ENCODE data around the gene FAM107B. TPM values are rescaled to one million over a fixed set of nuclear protein-coding genes. Genes with fewer than 3 reads are reported as not detected.

Gene FAM107B
- total and polyA plus RNA-seq, 2 donors (not counting 3 experiments of a cell fraction or from before 2014, with no cell fraction given): 39.2 to 176 TPM

DNA sequence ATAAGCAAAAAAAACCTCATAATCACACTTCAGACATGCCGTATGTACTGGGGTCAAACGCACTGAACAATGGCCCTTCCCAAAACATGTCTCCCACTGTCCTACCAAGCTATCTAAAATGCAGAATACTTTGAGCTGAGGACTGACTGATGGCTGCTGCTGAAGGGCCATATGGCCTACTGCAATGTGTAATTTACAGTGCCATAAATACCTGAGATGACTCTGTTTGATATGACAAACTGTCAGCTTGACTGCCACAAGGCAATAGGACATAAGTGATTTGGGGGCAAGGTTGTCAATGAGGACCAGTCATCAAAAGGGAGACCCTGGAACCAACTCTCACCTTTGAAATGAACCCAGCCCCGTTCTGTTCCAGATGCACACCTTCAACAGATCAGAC is 256.5 kb downstream of the FAM107B start:
- ChIA-PET CTCF (interaction anchor here (1.3 kb wide), 1 partner anchor 11 kb away, joined by 3 read pairs; no protein-coding TSS in a partner anchor), POLR2A (no interaction called here)
- TF ChIP-seq EZH2 (IDR thresholded peaks at IDR 0.05; ENCODE audit: borderline replicate concordance, low read depth, low read length, severe bottlenecking) (no peak), POLR2A (IDR thresholded peaks at IDR 0.05; ENCODE audit: low read depth, low read length) (no peak), GATA2 (IDR thresholded peaks at IDR 0.05; ENCODE audit: insufficient read depth, insufficient read length, low read depth, low read length) (no peak), JUN (IDR thresholded peaks at IDR 0.05; ENCODE audit: borderline replicate concordance, insufficient read depth, insufficient read length, low read depth) (no peak)
- H3K9me3 ChIP-seq (replicated peaks; ENCODE audit: control insufficient read depth, insufficient read depth, low read length): no peaks in the 10 kb centered on the region
- peaks cover 7 to 19% of the 10 kb centered on the region in 2 experiments for H3K36me3 ChIP-seq (ENCODE audit: control insufficient read depth in 2 of 2, extremely low read depth in 1 of 2, insufficient read depth in 2 of 2, low read length in 2 of 2)
- intact Hi-C loops (cut with micrococcal nuclease) (no loop called here), dilution Hi-C loops (cut with MboI; ENCODE audit: extremely low pct_ligation_motif_present, low sequenced_read_pairs) (no loop called here)
- DNase-seq (ENCODE audit: low read depth, low spot score) (no peak), FAIRE-seq (no peak)
- H4K20me1 ChIP-seq (replicated peaks; ENCODE audit: control insufficient read depth, extremely low read depth, insufficient read depth, low read length): no peaks in the 10 kb centered on the region
- H3K4me2 ChIP-seq (ENCODE audit: insufficient read depth, low read length): no peak overlapping the region
- no peak overlapping the region for H3K4me3 ChIP-seq (replicated peaks in 1 of 3; ENCODE audit: insufficient read depth in 1 of 3, low read depth in 1 of 3, low read length in 3 of 3)
- no peaks in the 10 kb centered on the region for H3K9me1 ChIP-seq (replicated peaks; ENCODE audit: control insufficient read depth, extremely low read depth, insufficient read depth, low read length)
- no peak overlapping the region for H3K27ac ChIP-seq (ENCODE audit: insufficient read depth, low read depth, low read length)
- no peaks in the 10 kb centered on the region for H3K27me3 ChIP-seq (ENCODE audit: control insufficient read depth in 2 of 2, insufficient read depth in 2 of 2, low read length in 2 of 2)
- H3K79me2 ChIP-seq (ENCODE audit: control insufficient read depth, insufficient read depth, low read length): peaks cover 37% of the 10 kb centered on the region
- H2AFZ ChIP-seq (ENCODE audit: low read depth, low read length): no peak overlapping the region
- no peaks in the 10 kb centered on the region for H3K4me1 ChIP-seq (ENCODE audit: control insufficient read depth, extremely low read depth, insufficient read depth, low read length)
- H3K9ac ChIP-seq (replicated peaks; ENCODE audit: extremely low read depth, insufficient read depth, low read length): no peak overlapping the region
- no TSS peak for BruUV-seq (replicated peaks)

DNA sequence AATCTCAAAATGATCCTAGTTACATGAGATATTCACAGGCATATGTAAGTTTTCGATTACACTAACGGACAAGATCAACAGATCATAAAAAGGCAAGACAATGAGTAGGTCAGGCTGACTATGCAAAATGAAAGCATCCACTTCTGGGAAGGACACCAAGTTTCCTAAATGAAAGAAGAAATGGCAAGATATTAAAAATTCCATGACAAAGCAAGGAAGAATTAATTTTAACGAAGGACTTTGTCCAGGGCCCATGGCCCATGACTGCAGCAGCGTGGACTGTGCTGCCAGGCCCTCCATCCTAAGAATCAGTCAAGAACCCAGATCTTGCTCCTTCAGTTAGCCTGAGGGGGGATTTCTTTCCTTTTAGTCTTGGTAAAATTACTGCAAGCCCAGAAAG is 261.6 kb downstream of the FAM107B start:
- intact Hi-C loops (cut with micrococcal nuclease) (no loop called here), dilution Hi-C loops (cut with MboI; ENCODE audit: extremely low pct_ligation_motif_present, low sequenced_read_pairs) (no loop called here)
- DNase-seq (ENCODE audit: low read depth, low spot score) (no peak), FAIRE-seq (no peak)
- ChIA-PET CTCF (no interaction called here), POLR2A (no interaction called here)
- TF ChIP-seq, protein P1, sequence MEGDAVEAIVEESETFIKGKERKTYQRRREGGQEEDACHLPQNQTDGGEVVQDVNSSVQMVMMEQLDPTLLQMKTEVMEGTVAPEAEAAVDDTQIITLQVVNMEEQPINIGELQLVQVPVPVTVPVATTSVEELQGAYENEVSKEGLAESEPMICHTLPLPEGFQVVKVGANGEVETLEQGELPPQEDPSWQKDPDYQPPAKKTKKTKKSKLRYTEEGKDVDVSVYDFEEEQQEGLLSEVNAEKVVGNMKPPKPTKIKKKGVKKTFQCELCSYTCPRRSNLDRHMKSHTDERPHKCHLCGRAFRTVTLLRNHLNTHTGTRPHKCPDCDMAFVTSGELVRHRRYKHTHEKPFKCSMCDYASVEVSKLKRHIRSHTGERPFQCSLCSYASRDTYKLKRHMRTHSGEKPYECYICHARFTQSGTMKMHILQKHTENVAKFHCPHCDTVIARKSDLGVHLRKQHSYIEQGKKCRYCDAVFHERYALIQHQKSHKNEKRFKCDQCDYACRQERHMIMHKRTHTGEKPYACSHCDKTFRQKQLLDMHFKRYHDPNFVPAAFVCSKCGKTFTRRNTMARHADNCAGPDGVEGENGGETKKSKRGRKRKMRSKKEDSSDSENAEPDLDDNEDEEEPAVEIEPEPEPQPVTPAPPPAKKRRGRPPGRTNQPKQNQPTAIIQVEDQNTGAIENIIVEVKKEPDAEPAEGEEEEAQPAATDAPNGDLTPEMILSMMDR (IDR thresholded peaks at IDR 0.05; ENCODE audit: extremely low read depth in 1 of 2, insufficient read depth in 1 of 2, low read depth in 1 of 2, low read length in 2 of 2): no peak
- TF ChIP-seq JUN (IDR thresholded peaks at IDR 0.05; ENCODE audit: borderline replicate concordance, insufficient read depth, insufficient read length, low read depth) (no peak), EZH2 (IDR thresholded peaks at IDR 0.05; ENCODE audit: borderline replicate concordance, low read depth, low read length, severe bottlenecking) (no peak), FOS (IDR thresholded peaks at IDR 0.05; ENCODE audit: borderline replicate concordance, insufficient read depth, low read length) (no peak), MYC (IDR thresholded peaks at IDR 0.05; ENCODE audit: low read depth, low read length) (no peak), GATA2 (IDR thresholded peaks at IDR 0.05; ENCODE audit: insufficient read depth, insufficient read length, low read depth, low read length) (no peak), POLR2A (IDR thresholded peaks at IDR 0.05; ENCODE audit: low read depth, low read length) (no peak)
- Histone ChIP-seq H4K20me1 (replicated peaks; ENCODE audit: control insufficient read depth, extremely low read depth, insufficient read depth, low read length) (no peaks in the 10 kb centered on the region), H3K4me3 (replicated peaks in 1 of 3; ENCODE audit: insufficient read depth in 1 of 3, low read depth in 1 of 3, low read length in 3 of 3) (no peak overlapping the region), H3K79me2 (ENCODE audit: control insufficient read depth, insufficient read depth, low read length) (peaks cover 7% of the 10 kb centered on the region), H3K9me3 (replicated peaks; ENCODE audit: control insufficient read depth, insufficient read depth, low read length) (no peaks in the 10 kb centered on the region), H3K27ac (ENCODE audit: insufficient read depth, low read depth, low read length) (no peak overlapping the region), H3K9ac (replicated peaks; ENCODE audit: extremely low read depth, insufficient read depth, low read length) (no peak overlapping the region), H2AFZ (ENCODE audit: low read depth, low read length) (no peak overlapping the region), H3K27me3 (ENCODE audit: control insufficient read depth in 2 of 2, insufficient read depth in 2 of 2, low read length in 2 of 2) (no peaks in the 10 kb centered on the region), H3K4me1 (ENCODE audit: control insufficient read depth, extremely low read depth, insufficient read depth, low read length) (peaks cover 5% of the 10 kb centered on the region), H3K36me3 (ENCODE audit: control insufficient read depth in 2 of 2, extremely low read depth in 1 of 2, insufficient read depth in 2 of 2, low read length in 2 of 2) (peaks cover 0 to 9% of the 10 kb centered on the region in 2 experiments), H3K4me2 (ENCODE audit: insufficient read depth, low read length) (no peak overlapping the region), H3K9me1 (replicated peaks; ENCODE audit: control insufficient read depth, extremely low read depth, insufficient read depth, low read length) (no peaks in the 10 kb centered on the region)
- no TSS peak for BruUV-seq (replicated peaks)

Data from endothelial cell of umbilical vein (primary cell).